Measurements from ENCODE around the gene SCP2. TPM values are rescaled to one million over a fixed set of nuclear protein-coding genes. Genes with fewer than 3 reads are reported as not detected.

SCP2 gene
- total RNA-seq, 1 donor from 2014 or later, result 120 TPM

Other genes with a start within 250 kb of the SCP2 start
- 9.4 TPM for gene COA7, start 228.9 kb upstream of the SCP2 start, total RNA-seq (ENCODE audit: insufficient read depth, low replicate concordance)
- gene ZYG11B, start 200.8 kb upstream of the SCP2 start, total RNA-seq (ENCODE audit: insufficient read depth, low replicate concordance), result 68.4 TPM
- 0.48 TPM for gene ZYG11A, start 84.5 kb upstream of the SCP2 start, total RNA-seq (ENCODE audit: insufficient read depth, low replicate concordance)
- 25.8 TPM for gene ECHDC2, start 5.5 kb upstream of the SCP2 start, total RNA-seq (ENCODE audit: insufficient read depth, low replicate concordance)
- 48.9 TPM for gene PODN, start 134.9 kb downstream of the SCP2 start, total RNA-seq (ENCODE audit: insufficient read depth, low replicate concordance)
- gene SLC1A7, start 215.4 kb downstream of the SCP2 start, total RNA-seq (ENCODE audit: insufficient read depth, low replicate concordance), result 2.4 TPM